GM12874 (cell line): ENCODE measurements around the gene ST6GALNAC5.

ENCODE experiments used
- CTCF ChIP-seq: IDR thresholded peaks from 2 replicates; pipeline ENCODE4 v1.5.1; 2011; ENCODE audit warnings: low read depth, mild to moderate bottlenecking, control low read depth, low read length, moderate library complexity; ENCODE audit not compliant: insufficient read depth

The ST6GALNAC5 gene

GRCh38 chr1:76866566-76866965 lies 714 bp upstream of the ST6GALNAC5 start:
- no peak for TF ChIP-seq CTCF

GRCh38 chr1:76868154-76868882 lies 1.0 kb downstream of the ST6GALNAC5 start:
- TF ChIP-seq CTCF: peak; percentile 38; the same call in 1 of the 2 replicates

- TF ChIP-seq CTCF: no peak
Measured at GRCh38 chr1:76868916-76869315, 1.6 kb downstream of the ST6GALNAC5 start.

DNA sequence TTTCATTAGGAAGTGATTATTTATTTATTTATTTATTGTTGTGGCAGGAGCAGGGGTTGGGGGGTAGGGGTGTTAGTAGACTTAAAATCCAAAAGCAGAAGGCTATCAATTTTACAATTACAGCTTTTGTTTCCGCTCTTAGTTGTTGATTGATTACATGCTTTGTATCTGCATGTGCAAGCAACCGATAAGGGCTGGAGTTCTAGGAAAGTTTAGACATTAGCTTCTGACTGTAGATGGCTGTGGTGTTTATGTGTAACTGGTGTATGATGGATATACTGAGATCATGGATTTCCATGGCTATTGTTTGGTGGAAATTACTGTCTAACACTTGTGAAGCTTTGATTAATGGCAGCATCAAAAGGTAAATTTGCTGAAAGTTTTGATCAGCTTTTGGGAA lies 2.8 kb downstream of the ST6GALNAC5 start:
- TF ChIP-seq CTCF: no peak

GRCh38 chr1:76871355-76871974 lies 4.2 kb downstream of the ST6GALNAC5 start:
- TF ChIP-seq CTCF: no peak

DNA sequence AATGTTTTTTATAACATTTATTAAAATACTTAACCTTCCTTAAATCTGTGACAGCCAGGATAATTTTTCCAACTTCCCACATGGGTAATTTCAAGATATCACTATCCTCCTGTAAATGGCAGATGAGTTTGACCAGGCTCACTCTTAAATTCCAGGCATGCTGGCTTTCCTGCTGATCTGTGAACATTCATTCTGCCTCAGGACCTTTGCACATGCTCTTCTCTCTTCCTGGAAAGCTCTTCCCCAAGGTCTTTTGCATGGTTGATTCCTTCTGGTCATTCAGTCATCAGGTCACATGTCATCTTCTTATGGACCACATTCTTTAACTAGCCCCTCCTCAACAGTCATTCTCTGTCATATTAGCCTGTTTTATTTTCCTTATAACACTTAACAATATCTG lies 5.7 kb downstream of the ST6GALNAC5 start:
- TF ChIP-seq CTCF: no peak

DNA sequence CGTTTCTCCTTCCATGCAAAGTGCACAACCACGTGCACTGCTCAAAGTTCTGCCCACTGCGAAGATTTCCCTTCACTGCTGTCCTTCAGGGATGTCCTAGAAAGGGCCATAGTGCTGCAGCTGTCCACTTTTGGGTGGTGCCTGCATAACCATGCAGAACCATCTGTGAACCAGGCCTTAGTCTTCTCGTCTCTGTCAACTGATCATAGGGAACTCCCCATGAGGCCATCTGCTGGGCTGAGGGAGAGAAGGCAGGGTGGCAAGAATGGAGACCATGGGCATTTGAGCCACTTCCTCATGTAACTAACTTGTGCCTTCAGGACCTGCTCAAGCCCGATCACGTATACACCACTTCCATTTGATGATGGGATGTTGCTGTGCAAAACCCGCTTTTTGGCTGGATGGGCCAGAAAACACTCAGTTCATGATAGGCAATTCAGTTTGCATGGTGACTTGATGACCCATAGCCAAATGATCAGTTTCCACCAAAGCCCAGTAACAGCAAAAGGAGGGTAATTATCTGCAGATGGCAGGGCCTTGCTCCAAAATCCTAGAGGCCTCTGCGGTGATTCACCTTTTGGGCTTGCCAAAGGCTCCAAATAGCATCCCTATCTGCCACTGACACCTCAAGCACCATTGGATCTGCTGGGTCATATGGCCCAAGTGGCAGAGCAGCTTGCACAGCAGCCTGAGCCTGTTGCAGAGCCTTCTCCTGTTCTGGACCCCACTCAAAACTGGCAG lies 9.5 kb downstream of the ST6GALNAC5 start:
- TF ChIP-seq CTCF: no peak
